H1 (cell line): ENCODE data around the gene CLN3. TPM values are rescaled to one million over a fixed set of nuclear protein-coding genes. Genes with fewer than 3 reads are reported as not detected.

ENCODE experiments used
- CTCF ChIA-PET: fragments of 300-600 bp; sonication (Branson Sonifier 250); formaldehyde crosslinking; loops from one replicate; lab custom pipeline; 2021; ENCODE audit not compliant: partially characterized antibody; lab: Charles Lee
- POLR2A ChIA-PET: fragments of 300-600 bp; sonication (Branson Sonifier 250); formaldehyde crosslinking; loops from one replicate; lab custom pipeline; 2021; ENCODE audit warnings: inconsistent platforms; ENCODE audit not compliant: partially characterized antibody; lab: Charles Lee
- DNase-seq, 2 experiments: peaks; one replicate each; pipeline versions ENCODE4 v3.0.0 to v3.0.0-alpha.2; 2010 to 2022; ENCODE audit warnings: low spot score in 2 of 2, low read depth in 1 of 2, mixed read lengths in 1 of 2
- FAIRE-seq: peaks from 2 replicates; lab custom pipeline; 2011; peaks lifted over from hg19 to GRCh38; lab: Jason Lieb, UNC
- H2AFZ ChIP-seq: 2 replicates; pipeline ENCODE4 v1.8.1; 2012; ENCODE audit warnings: low read length, inconsistent platforms
- H2AK5ac ChIP-seq: 2 replicates; pipeline ENCODE4 v1.6.1; 2013; ENCODE audit warnings: low read depth, low read length
- H2BK120ac ChIP-seq: replicated peaks from 2 replicates; pipeline ENCODE3; 2013; ENCODE audit warnings: low read depth, low read length, inconsistent platforms
- H2BK12ac ChIP-seq: 2 replicates; pipeline ENCODE4 v1.6.1; 2013; ENCODE audit warnings: low read depth, low read length
- H2BK15ac ChIP-seq: 2 replicates; pipeline ENCODE4 v1.6.1; 2013; ENCODE audit warnings: low read length
- H2BK20ac ChIP-seq: 2 replicates; pipeline ENCODE4 v1.6.1; 2013; ENCODE audit warnings: low read length
- H2BK5ac ChIP-seq: 2 replicates; pipeline ENCODE4 v1.6.1; 2013; ENCODE audit warnings: low read depth, low read length
- H3K14ac ChIP-seq: 2 replicates; pipeline ENCODE4 v1.6.1; 2013; ENCODE audit warnings: inconsistent platforms; ENCODE audit not compliant: insufficient read length
- H3K18ac ChIP-seq: 2 replicates; pipeline ENCODE4 v1.6.1; 2013; ENCODE audit warnings: low read length; ENCODE audit errors: extremely low read depth
- H3K23ac ChIP-seq: 2 replicates; pipeline ENCODE4 v1.6.1; 2013; ENCODE audit warnings: inconsistent platforms; ENCODE audit not compliant: insufficient read length
- H3K23me2 ChIP-seq: 2 replicates; pipeline ENCODE4 v1.6.1; 2013; ENCODE audit warnings: low read depth, low read length
- H3K27ac ChIP-seq: 2 replicates; pipeline ENCODE4 v1.6.1; 2011; ENCODE audit warnings: low read depth, low read length, inconsistent platforms
- H3K27me3 ChIP-seq, 4 experiments: replicated peaks in 1 of 4; 1 replicate in 1 of 4; 2 replicates in 3 of 4; pipeline versions ENCODE4 v1.6.1 to v1.8.1; 2011 to 2013; ENCODE audit warnings: low read length in 3 of 4, mild to moderate bottlenecking in 3 of 4, inconsistent platforms in 2 of 4, mixed read lengths in 2 of 4, moderate library complexity in 1 of 4; ENCODE audit not compliant: control insufficient read depth in 3 of 4, insufficient read depth in 3 of 4; ENCODE audit errors: extremely low read depth in 1 of 4
- H3K36me3 ChIP-seq, 4 experiments: 2 replicates each; pipeline versions ENCODE4 v1.6.1 to v1.8.1; 2011 to 2013; ENCODE audit warnings: mild to moderate bottlenecking in 4 of 4, low read length in 3 of 4, moderate library complexity in 2 of 4, control low read depth in 1 of 4, inconsistent platforms in 1 of 4; ENCODE audit not compliant: insufficient read depth in 4 of 4, control insufficient read depth in 2 of 4
- H3K4ac ChIP-seq: replicated peaks from 2 replicates; pipeline ENCODE3; 2013; ENCODE audit warnings: low read length, low read depth, mixed read lengths, inconsistent platforms; ENCODE audit not compliant: insufficient read length
- H3K4me1 ChIP-seq, 4 experiments: replicated peaks in 1 of 4; 1 replicate in 1 of 4; 2 replicates in 3 of 4; pipeline versions ENCODE4 v1.6.1 to v1.8.1; 2011 to 2013; ENCODE audit warnings: low read length in 3 of 4, inconsistent platforms in 2 of 4, mixed read lengths in 1 of 4; ENCODE audit not compliant: insufficient read depth in 4 of 4, control insufficient read depth in 3 of 4
- H3K4me2 ChIP-seq, 2 experiments: 2 replicates each; pipeline versions ENCODE4 v1.6.1 to v1.8.1; 2011 to 2013; ENCODE audit warnings: low read depth in 2 of 2, low read length in 2 of 2, control low read depth in 1 of 2, inconsistent platforms in 1 of 2, mild to moderate bottlenecking in 1 of 2; ENCODE audit not compliant: insufficient read depth in 1 of 2
- H3K4me3 ChIP-seq, 4 experiments: fragments of 200-600, 300-600 bp in 1 of 4; sonication (generic), shearing (Covaris generic), sonication (Bioruptor Twin) in 1 of 4; 2 replicates each; pipeline versions ENCODE4 v1.5.1 to v1.8.1; 2011 to 2016; ENCODE audit warnings: low read length in 4 of 4, low read depth in 3 of 4, control low read depth in 2 of 4, inconsistent platforms in 2 of 4, mild to moderate bottlenecking in 2 of 4, mixed read lengths in 1 of 4, moderate library complexity in 1 of 4; ENCODE audit not compliant: insufficient read depth in 2 of 4; ENCODE audit errors: extremely low read depth in 1 of 4
- H3K56ac ChIP-seq: replicated peaks from 2 replicates; pipeline ENCODE3; 2013; ENCODE audit warnings: low read depth, mild to moderate bottlenecking, mixed read lengths, low read length, inconsistent platforms; ENCODE audit not compliant: insufficient read length
- H3K79me1 ChIP-seq: 2 replicates; pipeline ENCODE4 v1.6.1; 2013; ENCODE audit warnings: low read depth, low read length, control low read depth
- H3K79me2 ChIP-seq, 2 experiments: 2 replicates each; pipeline versions ENCODE4 v1.6.1 to v1.8.1; 2012 to 2013; ENCODE audit warnings: low read length in 2 of 2, mild to moderate bottlenecking in 2 of 2, inconsistent platforms in 1 of 2; ENCODE audit not compliant: insufficient read depth in 2 of 2, control insufficient read depth in 1 of 2
- H3K9ac ChIP-seq, 4 experiments: replicated peaks in 1 of 4; 1 replicate in 1 of 4; 2 replicates in 3 of 4; pipeline versions ENCODE4 v1.6.1 to v1.8.1; 2011 to 2013; ENCODE audit warnings: low read depth in 3 of 4, low read length in 3 of 4, control low read depth in 2 of 4, mild to moderate bottlenecking in 2 of 4, moderate library complexity in 2 of 4, inconsistent platforms in 1 of 4; ENCODE audit errors: extremely low read depth in 1 of 4
- H3K9me3 ChIP-seq, 2 experiments: 2 replicates each; pipeline versions ENCODE4 v1.6.1 to v1.8.1; 2012 to 2013; ENCODE audit warnings: mild to moderate bottlenecking in 2 of 2, moderate library complexity in 2 of 2, control low read depth in 1 of 2, inconsistent platforms in 1 of 2, low read depth in 1 of 2, low read length in 1 of 2, mixed read lengths in 1 of 2; ENCODE audit not compliant: insufficient read depth in 2 of 2
- H4K20me1 ChIP-seq, 2 experiments: replicated peaks in 1 of 2; 2 replicates each; pipeline versions ENCODE3 to v1.8.1; 2011 to 2013; ENCODE audit warnings: inconsistent platforms in 2 of 2, low read length in 2 of 2, mild to moderate bottlenecking in 1 of 2; ENCODE audit not compliant: insufficient read depth in 2 of 2, control insufficient read depth in 1 of 2
- H4K5ac ChIP-seq: 2 replicates; pipeline ENCODE4 v1.6.1; 2013; ENCODE audit warnings: low read length, low read depth, mixed read lengths, inconsistent platforms; ENCODE audit not compliant: insufficient read length
- H4K8ac ChIP-seq: 2 replicates; pipeline ENCODE4 v1.8.0; 2013; ENCODE audit warnings: mild to moderate bottlenecking, moderate library complexity, low read length, inconsistent platforms; ENCODE audit not compliant: insufficient read depth; ENCODE audit errors: extremely low read depth
- H4K91ac ChIP-seq: replicated peaks from 2 replicates; pipeline ENCODE3; 2013; ENCODE audit warnings: low read length, mixed read lengths, inconsistent platforms; ENCODE audit not compliant: insufficient read length
- ASH2L ChIP-seq: fragments of 200-600, 300-600 bp; sonication (generic); IDR thresholded peaks from one replicate; pipeline ENCODE4 v1.7.1; 2017; ENCODE audit warnings: low read length
- CTCF ChIP-seq, 3 experiments: IDR thresholded peaks; 1 replicate in 2 of 3; 2 replicates in 1 of 3; pipeline versions ENCODE4 v1.5.1 to v1.6.1; 2011; ENCODE audit warnings: low read length in 3 of 3, mild to moderate bottlenecking in 3 of 3, inconsistent platforms in 2 of 3, low read depth in 1 of 3, moderate library complexity in 1 of 3; ENCODE audit not compliant: insufficient read depth in 1 of 3; ENCODE audit errors: control extremely low read depth in 1 of 3
- POU5F1 ChIP-seq: IDR thresholded peaks from 2 replicates; pipeline ENCODE4 v1.6.1; 2011; ENCODE audit warnings: low read depth, mild to moderate bottlenecking, low read length, moderate library complexity
- SIX5 ChIP-seq: IDR thresholded peaks from 2 replicates; pipeline ENCODE4 v1.6.1; 2011; ENCODE audit warnings: mild to moderate bottlenecking, low read depth, low read length
- WGBS, 2 experiments: shearing (Covaris generic) in 1 of 2; methylation state at CpG; one replicate each; pipeline versions ENCODE4 v1.1.6 to v1.1.7; 2013 to 2015; ENCODE audit warnings: low lambda C conversion rate in 2 of 2, mixed read lengths in 2 of 2, inconsistent platforms in 1 of 2, low coverage in 1 of 2, missing lambda C conversion rate in 1 of 2; ENCODE audit not compliant: insufficient replicate concordance in 2 of 2, insufficient coverage in 1 of 2, insufficient read length in 1 of 2; ENCODE audit errors: extremely low coverage in 1 of 2, missing lambda C conversion rate in 1 of 2; 5-methylcytosine and 5-hydroxymethylcytosine counted together
- polyA plus RNA-seq, 7 experiments: library from polyadenylated mRNA; depleted of rRNA in 3 of 7; stranded (reverse) in 5 of 7; unstranded in 2 of 7; fragments of >200 nt in 5 of 7; fragments of 200-250 nt in 2 of 7; gene quantifications; 1 replicate in 5 of 7; 2 replicates in 1 of 7; 4 replicates in 1 of 7; pipeline versions ENCODE4 v1.2.1 to v1.2.3, GENCODE V29; 2011 to 2013; ENCODE audit warnings: missing spikeins in 2 of 7, mixed read lengths in 2 of 7
- total RNA-seq: library from RNA; stranded (reverse); fragmentation: NEBNext Ultra II Directional; extraction: Animal tissue kit (Norgen Biotek cat#: 25700); gene quantifications from 2 replicates; pipeline ENCODE4 v1.2.1, GENCODE V29; 2021

Gene CLN3
- total and polyA plus RNA-seq, 2 of the 8 experiments (the other 6 are each of a cell fraction or from before 2014, with no cell fraction given), result 22.9 to 44.3 TPM

- no peak overlapping the region for H3K56ac ChIP-seq
- H2BK20ac ChIP-seq, result no peak overlapping the region
- H3K27ac ChIP-seq, result no peak overlapping the region
- no peak for DNase-seq
- WGBS, 2 experiments, result 88% methylated on average over 14 of the region's 15 CpGs; no CpG with 5 or more reads in 1 of the 2 experiments
- no peak overlapping the region for H3K14ac ChIP-seq
- H3K27me3 ChIP-seq, result peaks cover 0 to 2% (median 0%) of the 10 kb centered on the region in 4 experiments; a peak in 1 of 7 replicates
- H4K5ac ChIP-seq, result no peak overlapping the region
- no peak overlapping the region for H2AFZ ChIP-seq
- H2BK120ac ChIP-seq, result no peak overlapping the region
- H2BK15ac ChIP-seq, result no peak overlapping the region
- H3K18ac ChIP-seq, result no peak overlapping the region
- no peak overlapping the region for H3K4me2 ChIP-seq
- no peak overlapping the region for H2BK5ac ChIP-seq
- CTCF ChIA-PET, result interaction anchor here (1.0 to 1.3 kb wide), 3 partner anchors 10 to 46 kb away, joined by 4 read pairs; partner anchors contain the start of gene APOBR
- no peaks in the 10 kb centered on the region for H3K79me2 ChIP-seq
- no peak overlapping the region for H2AK5ac ChIP-seq
- no peaks in the 10 kb centered on the region for H3K4me1 ChIP-seq
- no peak for FAIRE-seq
- H3K4me3 ChIP-seq, result no peak overlapping the region
- no peaks in the 10 kb centered on the region for H3K36me3 ChIP-seq
- H3K9ac ChIP-seq, result no peak overlapping the region
- no peaks in the 10 kb centered on the region for H3K9me3 ChIP-seq
- no peak overlapping the region for H4K91ac ChIP-seq
- no peak overlapping the region; the same call in 1 of the 2 replicates for H4K8ac ChIP-seq
- no peak for TF ChIP-seq POU5F1
- no peak for TF ChIP-seq ASH2L
- no peak for TF ChIP-seq SIX5
- TF ChIP-seq CTCF (IDR thresholded peaks at IDR 0.05; ENCODE audit: control extremely low read depth in 1 of 3, insufficient read depth in 1 of 3, low read depth in 1 of 3, low read length in 3 of 3), result no peak
- POLR2A ChIA-PET, result interaction anchor here (0.7 to 1.7 kb wide), 2 partner anchors 11 to 112 kb away, joined by 3 to 7 read pairs; partner anchors contain the start of gene CLN3
- no peak overlapping the region for H2BK12ac ChIP-seq
- no peak overlapping the region for H3K23ac ChIP-seq
- H4K20me1 ChIP-seq, result peaks cover 0 to 3% of the 10 kb centered on the region in 2 experiments
- peaks cover 12% of the 10 kb centered on the region; the same call in 1 of the 2 replicates for H3K23me2 ChIP-seq
- no peaks in the 10 kb centered on the region for H3K79me1 ChIP-seq
- no peak overlapping the region for H3K4ac ChIP-seq
These were observed 11.8 kb upstream of the CLN3 start for GRCh38 chr16:28503470-28504259.
